GM21737 (cell line): ENCODE results near the gene NUTF2.

Experiments used
- ATAC-seq: cut with Tn5 transposase; IDR thresholded peaks from one replicate; pipeline ENCODE4 v1.9.1; 2021; ENCODE audit warnings: mild to moderate bottlenecking, moderate library complexity; ENCODE audit not compliant: unreplicated experiment

The NUTF2 gene

GRCh38 chr16:67917140-67917851 is 70.6 kb downstream of the NUTF2 start:
- ATAC-seq, result no peak

DNA sequence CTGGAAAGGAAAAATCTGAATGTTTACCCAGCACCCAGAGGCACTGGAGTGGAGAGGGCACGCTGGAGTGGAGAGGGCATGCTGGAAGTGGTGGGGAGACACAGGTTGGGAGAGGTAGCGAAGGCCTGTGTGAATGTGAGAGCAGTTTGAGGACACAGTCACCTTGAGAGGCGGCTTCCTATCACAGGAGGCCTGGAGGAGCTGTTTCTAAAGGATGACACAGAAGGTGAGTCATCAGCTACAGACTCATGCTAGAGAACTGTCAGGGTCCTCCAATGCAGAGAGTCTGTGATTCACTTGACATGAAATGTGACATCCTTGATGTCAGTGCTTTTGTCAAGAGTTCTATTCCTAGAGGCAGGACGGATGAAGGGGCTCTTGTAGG is 71.1 kb downstream of the NUTF2 start:
- no peak for ATAC-seq

GRCh38 chr16:67919622-67920221 is 73.0 kb downstream of the NUTF2 start:
- no peak for ATAC-seq
